ELR (cell line): ENCODE measurements around the gene TMEM259.

Source experiments
- DNase-seq: peaks from one replicate; pipeline ENCODE4 v3.0.0-alpha.2; 2015; ENCODE audit warnings: low read depth

Gene TMEM259

DNA sequence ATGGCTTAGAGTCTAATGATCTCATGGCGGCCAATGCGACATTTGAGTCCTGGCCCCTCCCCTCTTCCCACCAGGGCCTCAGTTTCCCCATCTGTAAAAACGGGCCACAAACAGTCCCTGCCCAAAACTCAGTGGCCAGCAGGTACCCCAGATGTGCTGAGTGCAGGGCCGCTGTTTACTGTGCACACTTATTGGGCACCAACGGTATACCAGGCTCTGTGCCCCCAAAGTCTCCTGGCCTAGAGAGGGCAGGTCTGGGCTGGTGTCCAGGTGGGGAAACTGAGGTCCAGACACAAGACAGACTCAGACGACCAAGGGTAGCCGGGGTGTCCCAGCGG lies 60.4 kb downstream of the TMEM259 start:
- no peak for DNase-seq

DNA sequence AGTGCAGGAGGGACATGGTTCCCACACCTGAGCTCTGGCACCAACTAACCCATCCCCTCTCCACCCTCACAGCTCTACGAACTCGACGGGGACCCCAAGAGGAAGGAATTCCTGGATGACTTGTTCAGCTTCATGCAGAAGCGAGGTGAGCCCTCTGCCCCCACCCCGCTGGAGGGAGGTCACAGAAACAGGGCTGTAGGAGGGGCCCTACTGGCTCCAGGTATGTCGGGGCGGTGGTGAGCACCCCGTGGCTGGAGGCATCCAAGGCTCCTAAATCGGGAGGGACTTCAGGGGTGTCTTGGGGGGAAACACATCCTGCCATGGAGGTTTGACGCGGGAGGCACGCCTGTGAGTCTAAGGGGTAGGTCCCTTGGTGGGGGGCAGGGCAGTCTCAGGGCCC lies 60.9 kb downstream of the TMEM259 start:
- DNase-seq: no peak
